ENCODE results near the gene FAM229A. TPM values are rescaled to one million over a fixed set of nuclear protein-coding genes. Genes with fewer than 3 reads are reported as not detected.
"Not testable (repeated sequence)": the region's sequence is repeated elsewhere in the genome, so short reads cannot be mapped to it uniquely, and the experiment has no call there.

Gene FAM229A
- total and polyA plus RNA-seq, 2 experiments from 2014 or later, result 8.7 to 12.0 TPM

DNA sequence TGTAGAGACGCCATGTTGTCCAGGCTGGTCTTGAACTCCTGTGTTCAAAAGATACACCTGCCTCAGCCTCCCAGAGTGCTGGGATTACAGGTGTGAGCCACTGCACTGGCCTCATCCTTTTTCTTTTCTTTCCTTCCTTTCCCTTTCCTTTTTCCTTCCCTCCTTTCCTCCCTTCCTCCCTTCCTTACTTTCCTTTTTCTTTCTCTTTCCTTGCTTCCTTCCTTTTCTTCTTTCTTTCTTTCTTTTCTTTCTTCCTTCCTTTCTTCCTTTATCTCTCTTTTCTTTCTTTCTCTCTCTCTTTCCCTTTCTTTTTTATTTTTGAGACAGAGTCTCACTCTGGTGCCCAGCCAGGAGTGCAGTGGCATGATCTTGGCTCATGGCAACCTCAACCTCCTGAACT lies 5.8 kb downstream of the FAM229A start:
- Histone ChIP-seq H3K27me3 (no peaks in the 10 kb centered on the region), H3K27ac (no peak overlapping the region), H3K4me1 (ENCODE audit: low read depth) (peaks cover 21% of the 10 kb centered on the region), H3K36me3 (no peaks in the 10 kb centered on the region), H3K9me3 (ENCODE audit: low read depth) (no peaks in the 10 kb centered on the region), H3K4me3 (no peak overlapping the region)
- TF ChIP-seq, protein P1, sequence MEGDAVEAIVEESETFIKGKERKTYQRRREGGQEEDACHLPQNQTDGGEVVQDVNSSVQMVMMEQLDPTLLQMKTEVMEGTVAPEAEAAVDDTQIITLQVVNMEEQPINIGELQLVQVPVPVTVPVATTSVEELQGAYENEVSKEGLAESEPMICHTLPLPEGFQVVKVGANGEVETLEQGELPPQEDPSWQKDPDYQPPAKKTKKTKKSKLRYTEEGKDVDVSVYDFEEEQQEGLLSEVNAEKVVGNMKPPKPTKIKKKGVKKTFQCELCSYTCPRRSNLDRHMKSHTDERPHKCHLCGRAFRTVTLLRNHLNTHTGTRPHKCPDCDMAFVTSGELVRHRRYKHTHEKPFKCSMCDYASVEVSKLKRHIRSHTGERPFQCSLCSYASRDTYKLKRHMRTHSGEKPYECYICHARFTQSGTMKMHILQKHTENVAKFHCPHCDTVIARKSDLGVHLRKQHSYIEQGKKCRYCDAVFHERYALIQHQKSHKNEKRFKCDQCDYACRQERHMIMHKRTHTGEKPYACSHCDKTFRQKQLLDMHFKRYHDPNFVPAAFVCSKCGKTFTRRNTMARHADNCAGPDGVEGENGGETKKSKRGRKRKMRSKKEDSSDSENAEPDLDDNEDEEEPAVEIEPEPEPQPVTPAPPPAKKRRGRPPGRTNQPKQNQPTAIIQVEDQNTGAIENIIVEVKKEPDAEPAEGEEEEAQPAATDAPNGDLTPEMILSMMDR (IDR thresholded peaks at IDR 0.05; ENCODE audit: low read depth, low read length), result no peak
- no peak for DNase-seq (ENCODE audit: low read depth in 1 of 2, low spot score in 1 of 2)

GRCh38 chr1:32355778-32356177 lies 6.5 kb downstream of the FAM229A start:
- not testable (repeated sequence) for DNase-seq (ENCODE audit: low read depth in 1 of 2, low spot score in 1 of 2)

DNA sequence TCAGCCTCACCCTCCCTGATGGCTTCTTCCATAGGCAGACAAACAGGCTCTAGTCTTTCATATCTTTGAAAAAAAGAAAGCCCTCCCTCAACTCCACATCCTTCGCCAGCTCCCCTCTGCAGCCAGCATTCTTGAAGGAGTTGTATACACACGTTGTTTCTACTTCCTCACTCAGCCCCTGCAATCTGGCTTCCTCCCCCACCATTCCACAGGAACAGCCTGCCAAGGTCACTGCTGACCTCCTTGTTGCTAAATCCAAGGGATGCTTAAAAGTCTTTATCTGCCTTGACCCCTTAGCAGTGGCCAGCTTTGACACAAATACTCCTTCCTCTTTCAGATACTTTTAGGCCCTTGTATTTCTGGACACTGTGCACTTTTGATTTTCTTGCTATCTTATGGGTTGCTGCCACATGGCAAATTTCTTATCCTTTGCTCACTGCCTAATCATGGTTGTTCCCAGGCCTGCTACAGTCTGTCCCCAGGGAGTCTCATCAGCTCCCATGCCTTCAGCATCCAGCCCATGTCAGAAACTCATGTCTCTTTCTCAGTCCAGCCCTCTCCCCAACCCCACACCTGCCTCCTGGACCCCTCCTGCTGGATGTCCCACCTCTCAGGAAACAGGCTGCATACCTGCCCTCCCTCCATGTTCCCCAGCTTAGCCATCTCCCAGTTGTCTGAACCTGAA lies 8.3 kb downstream of the FAM229A start:
- Histone ChIP-seq H3K4me1 (ENCODE audit: low read depth) (peaks cover 21% of the 10 kb centered on the region), H3K36me3 (no peaks in the 10 kb centered on the region), H3K27me3 (no peaks in the 10 kb centered on the region), H3K27ac (peak overlapping the region; percentile 67), H3K4me3 (no peak overlapping the region), H3K9me3 (ENCODE audit: low read depth) (no peaks in the 10 kb centered on the region)
- TF ChIP-seq, protein P1 (IDR thresholded peaks at IDR 0.05; ENCODE audit: low read depth, low read length), result no peak
- peak in 1 of 2 donors; percentile 97 for DNase-seq (ENCODE audit: low read depth in 1 of 2, low spot score in 1 of 2)

More at GRCh38 chr1:32355778-32356177, 6.5 kb downstream of the FAM229A start:
- not testable (repeated sequence) for H3K27me3 ChIP-seq; H3K9me3 ChIP-seq (ENCODE audit: low read depth); H3K4me3 ChIP-seq; H3K27ac ChIP-seq; H3K36me3 ChIP-seq
- H3K4me1 ChIP-seq (ENCODE audit: low read depth), result peaks cover 21% of the 10 kb centered on the region

DNA sequence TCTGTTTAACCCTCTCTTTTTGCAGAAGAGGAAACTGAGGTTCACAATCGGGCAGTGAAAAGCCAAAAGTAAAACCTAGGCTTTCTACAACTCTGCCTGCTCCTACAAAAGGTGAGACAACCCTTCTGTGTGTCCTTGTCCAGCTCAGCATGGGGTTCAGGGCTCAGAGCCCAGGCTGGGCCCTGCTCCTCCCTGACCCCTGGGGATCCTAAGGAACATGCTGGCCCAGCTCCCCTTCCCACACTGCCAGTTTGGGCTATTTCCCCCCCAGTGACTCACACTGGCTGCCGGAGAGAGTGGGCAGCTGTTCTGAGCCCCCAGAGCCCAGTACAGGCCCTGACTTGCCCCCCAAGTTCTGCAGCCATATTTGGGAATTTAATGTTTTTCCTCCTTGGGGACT lies 8.9 kb downstream of the FAM229A start:
- Histone ChIP-seq H3K36me3 (no peaks in the 10 kb centered on the region), H3K27me3 (no peaks in the 10 kb centered on the region), H3K4me3 (no peak overlapping the region), H3K27ac (peak overlapping the region; percentile 67), H3K9me3 (ENCODE audit: low read depth) (no peaks in the 10 kb centered on the region), H3K4me1 (ENCODE audit: low read depth) (peaks cover 21% of the 10 kb centered on the region)
- TF ChIP-seq, protein P1 (IDR thresholded peaks at IDR 0.05; ENCODE audit: low read depth, low read length), result no peak
- no peak for DNase-seq (ENCODE audit: low read depth in 1 of 2, low spot score in 1 of 2)

DNA sequence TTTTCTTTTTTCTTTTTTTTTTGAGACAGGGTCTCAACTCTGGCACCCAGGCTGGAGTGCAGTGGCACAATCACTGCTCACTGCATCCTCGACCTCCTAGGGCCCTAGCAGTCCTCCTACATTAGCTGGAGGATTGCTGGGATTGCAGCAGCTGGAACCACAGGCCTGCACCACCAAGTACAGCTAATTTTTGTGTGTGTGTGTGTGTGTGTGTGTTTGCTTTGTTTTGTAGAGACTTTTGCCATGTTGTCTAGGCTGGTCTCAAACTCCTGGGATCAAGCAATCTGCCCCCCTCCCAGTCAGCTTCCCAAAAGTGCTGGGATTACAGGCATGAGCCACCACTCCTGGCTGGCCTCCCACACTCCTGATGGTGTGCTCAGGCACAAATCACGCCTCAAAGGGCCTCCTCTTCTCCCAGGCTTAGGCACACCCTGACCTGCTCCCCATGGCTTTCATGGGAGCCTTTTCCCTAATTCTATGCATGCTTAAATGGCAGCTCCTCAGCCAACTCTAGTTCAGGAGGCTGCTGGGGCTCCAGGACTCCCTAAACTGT lies 9.4 kb downstream of the FAM229A start:
- TF ChIP-seq, protein P1 (IDR thresholded peaks at IDR 0.05; ENCODE audit: low read depth, low read length), result no peak
- H3K4me1 ChIP-seq (ENCODE audit: low read depth), result peaks cover 21% of the 10 kb centered on the region

DNA sequence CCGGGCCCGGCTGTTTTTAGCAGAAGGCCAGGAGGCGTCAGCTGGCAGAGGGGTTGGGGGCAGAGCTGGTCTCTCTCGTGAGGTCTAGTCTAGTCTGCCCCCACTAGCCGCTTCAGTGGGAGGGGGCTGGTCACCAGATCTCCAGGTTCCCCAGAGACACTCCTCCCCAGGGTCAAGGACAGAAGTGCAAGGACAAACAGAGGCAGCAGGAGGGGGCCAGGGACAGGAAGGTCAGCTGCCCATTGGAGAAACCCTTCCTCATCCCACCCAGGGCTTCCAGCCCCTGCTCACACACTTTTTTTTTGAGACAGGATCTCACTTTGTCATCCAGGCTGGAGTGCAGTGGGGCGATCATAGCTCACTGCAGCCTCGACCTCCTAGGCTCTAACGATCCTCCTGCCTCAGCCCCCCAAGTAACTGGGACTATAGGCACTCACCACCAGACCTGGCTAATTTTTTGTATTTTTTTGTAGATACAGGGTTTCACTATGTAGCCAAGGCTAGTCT lies 10.0 kb downstream of the FAM229A start:
- no peak for DNase-seq (ENCODE audit: low read depth in 1 of 2, low spot score in 1 of 2)
- TF ChIP-seq, protein P1 (IDR thresholded peaks at IDR 0.05; ENCODE audit: low read depth, low read length), result no peak
- peak overlapping the region; percentile 54 for H3K4me3 ChIP-seq
- H3K36me3 ChIP-seq, result no peaks in the 10 kb centered on the region
- no peaks in the 10 kb centered on the region for H3K27me3 ChIP-seq
- peaks cover 21% of the 10 kb centered on the region for H3K4me1 ChIP-seq (ENCODE audit: low read depth)
- H3K9me3 ChIP-seq (ENCODE audit: low read depth), result no peaks in the 10 kb centered on the region
- H3K27ac ChIP-seq, result peak overlapping the region; percentile 97

More for the DNA sequence above, 9.4 kb downstream of the FAM229A start:
- Histone ChIP-seq H3K36me3 (no peaks in the 10 kb centered on the region), H3K27me3 (no peaks in the 10 kb centered on the region), H3K27ac (peak overlapping the region; percentile 97), H3K4me3 (no peak overlapping the region), H3K9me3 (ENCODE audit: low read depth) (no peaks in the 10 kb centered on the region)
- peak in 1 of 2 donors; percentile 58 for DNase-seq (ENCODE audit: low read depth in 1 of 2, low spot score in 1 of 2)

Measured in cardiac muscle cell (in vitro differentiated cells and primary cell).